NCI-H2227 (cell line): Measurements from ENCODE around the gene IKZF3.
"Not testable (repeated sequence)": the region's sequence is repeated elsewhere in the genome, so short reads cannot be mapped to it uniquely, and the experiment has no call there.

ENCODE experiments used
- DNase-seq: peaks from one replicate; lab custom pipeline; 2025; ENCODE audit not compliant: unreplicated experiment; lab: John Stamatoyannopoulos, UW

Gene IKZF3

GRCh38 chr17:39782481-39782880 is 81.6 kb downstream of the IKZF3 start:
- DNase-seq: no peak

- no peak for DNase-seq
Measured at GRCh38 chr17:39781861-39782213, 82.3 kb downstream of the IKZF3 start.

- no peak for DNase-seq
Measured at GRCh38 chr17:39781031-39781860, 82.9 kb downstream of the IKZF3 start.

- no peak for DNase-seq
Measured at GRCh38 chr17:39777534-39778365, 86.4 kb downstream of the IKZF3 start.

- DNase-seq: no peak
Measured at GRCh38 chr17:39776252-39776651, 87.9 kb downstream of the IKZF3 start.

- DNase-seq: no peak
Measured at GRCh38 chr17:39775031-39775430, 89.1 kb downstream of the IKZF3 start.

- DNase-seq: no peak
Measured at GRCh38 chr17:39774047-39774446, 90.1 kb downstream of the IKZF3 start.

- no peak for DNase-seq
Measured at GRCh38 chr17:39772987-39773934, 90.9 kb downstream of the IKZF3 start.

GRCh38 chr17:39772415-39772814 is 91.7 kb downstream of the IKZF3 start:
- DNase-seq: no peak

GRCh38 chr17:39769974-39770587 is 94.0 kb downstream of the IKZF3 start:
- DNase-seq: no peak

GRCh38 chr17:39767147-39767546 is 97.0 kb downstream of the IKZF3 start:
- DNase-seq: no peak

- DNase-seq: no peak
Measured at GRCh38 chr17:39765766-39766165, 98.3 kb downstream of the IKZF3 start.

GRCh38 chr17:39765175-39765574 is 98.9 kb downstream of the IKZF3 start:
- no peak for DNase-seq

- not testable (repeated sequence) for DNase-seq
Measured at GRCh38 chr17:39764171-39764570, 99.9 kb downstream of the IKZF3 start.

GRCh38 chr17:39763051-39763820 is 100.9 kb downstream of the IKZF3 start:
- no peak for DNase-seq

GRCh38 chr17:39761861-39762496 is 102.1 kb downstream of the IKZF3 start:
- DNase-seq: no peak

- no peak for DNase-seq
Measured at GRCh38 chr17:39759204-39759603, 104.9 kb downstream of the IKZF3 start.

- DNase-seq: no peak
Measured at GRCh38 chr17:39757931-39758873, 105.9 kb downstream of the IKZF3 start.
